Liver (tissue), 9 donors: ENCODE data around the gene RAB35. TPM values are rescaled to one million over a fixed set of nuclear protein-coding genes. Genes with fewer than 3 reads are reported as not detected.

Experiments used
- DNase-seq: peaks from one replicate; pipeline ENCODE4 v3.0.0-alpha.2; 2017; ENCODE audit warnings: low spot score
- H3K27ac ChIP-seq, 2 donors: one replicate each; pipeline ENCODE4 v1.7.0; 2013; ENCODE audit warnings: inconsistent platforms in 2 of 2, low read length in 2 of 2, control low read depth in 1 of 2, low read depth in 1 of 2, mild to moderate bottlenecking in 1 of 2
- H3K27me3 ChIP-seq, 4 donors: one replicate each; pipeline versions ENCODE4 v1.6.1 to v1.7.0; 2013; ENCODE audit warnings: low read length in 3 of 4, inconsistent platforms in 1 of 4, mild to moderate bottlenecking in 1 of 4, moderate library complexity in 1 of 4; ENCODE audit not compliant: control insufficient read depth in 4 of 4, insufficient read depth in 4 of 4
- H3K36me3 ChIP-seq, 4 donors: one replicate each; pipeline versions ENCODE4 v1.6.1 to v1.7.0; 2013; ENCODE audit warnings: low read length in 3 of 4, mild to moderate bottlenecking in 3 of 4, low read depth in 1 of 4, moderate library complexity in 1 of 4; ENCODE audit not compliant: control insufficient read depth in 4 of 4, insufficient read depth in 3 of 4
- H3K4me1 ChIP-seq, 4 donors: one replicate each; pipeline versions ENCODE4 v1.6.1 to v1.7.0; 2013; ENCODE audit warnings: low read length in 3 of 4, mild to moderate bottlenecking in 3 of 4, moderate library complexity in 1 of 4; ENCODE audit not compliant: control insufficient read depth in 4 of 4, insufficient read depth in 4 of 4
- H3K4me3 ChIP-seq, 3 donors: one replicate each; pipeline versions ENCODE4 v1.6.1 to v1.7.0; 2013; ENCODE audit warnings: low read length in 3 of 3, control low read depth in 1 of 3, low read depth in 1 of 3, mild to moderate bottlenecking in 1 of 3
- H3K9ac ChIP-seq, 2 donors: one replicate each; pipeline ENCODE4 v1.7.0; 2013; ENCODE audit warnings: low read length in 2 of 2, mild to moderate bottlenecking in 2 of 2, moderate library complexity in 2 of 2, control low read depth in 1 of 2, low read depth in 1 of 2
- H3K9me3 ChIP-seq, 4 donors: one replicate each; pipeline versions ENCODE4 v1.6.1 to v1.7.0; 2013; ENCODE audit warnings: low read length in 3 of 4; ENCODE audit not compliant: control insufficient read depth in 4 of 4
- ATF3 ChIP-seq: IDR thresholded peaks from 2 replicates; pipeline ENCODE4 v1.6.1; 2016; ENCODE audit warnings: antibody characterized with exemption
- CTCF ChIP-seq: fragments of 150-350 bp; IDR thresholded peaks from 2 replicates; pipeline ENCODE4 v1.5.1; 2017; ENCODE audit warnings: improper control_type of control experiment, low read depth, low read length; ENCODE audit not compliant: missing input control
- EGR1 ChIP-seq, 2 donors: IDR thresholded peaks; 2 replicates each; pipeline ENCODE4 v1.6.1; 2016 to 2018; ENCODE audit warnings: antibody characterized with exemption in 2 of 2, low read depth in 2 of 2
- GABPA ChIP-seq, 2 donors: IDR thresholded peaks in 1 of 2; conservative IDR thresholded peaks in 1 of 2; 2 replicates each; pipeline ENCODE4 v1.6.1; 2016; ENCODE audit warnings: antibody characterized with exemption in 2 of 2, mild to moderate bottlenecking in 1 of 2, moderate library complexity in 1 of 2
- HNF4A ChIP-seq, 2 donors: conservative IDR thresholded peaks; 2 replicates each; pipeline ENCODE4 v1.6.1; 2016; ENCODE audit warnings: antibody characterized with exemption in 2 of 2, mild to moderate bottlenecking in 2 of 2
- HNF4G ChIP-seq: IDR thresholded peaks from 2 replicates; pipeline ENCODE4 v1.6.1; 2016; ENCODE audit warnings: antibody characterized with exemption
- MAX ChIP-seq: IDR thresholded peaks from 2 replicates; pipeline ENCODE4 v1.6.1; 2016; ENCODE audit warnings: antibody characterized with exemption
- NR2F2 ChIP-seq: IDR thresholded peaks from 2 replicates; pipeline ENCODE4 v1.6.1; 2016; ENCODE audit warnings: antibody characterized with exemption
- REST ChIP-seq: IDR thresholded peaks from 2 replicates; pipeline ENCODE4 v1.6.1; 2016; ENCODE audit warnings: antibody characterized with exemption, mild to moderate bottlenecking
- RXRA ChIP-seq, 2 donors: IDR thresholded peaks; 2 replicates each; pipeline ENCODE4 v1.6.1; 2017 to 2018; ENCODE audit warnings: antibody characterized with exemption in 2 of 2, mild to moderate bottlenecking in 1 of 2
- SP1 ChIP-seq: IDR thresholded peaks from 2 replicates; pipeline ENCODE4 v1.6.1; 2018; ENCODE audit warnings: antibody characterized with exemption, mild to moderate bottlenecking
- TAF1 ChIP-seq: conservative IDR thresholded peaks from 2 replicates; pipeline ENCODE4 v1.6.1; 2016; ENCODE audit warnings: antibody characterized with exemption, mild to moderate bottlenecking
- YY1 ChIP-seq: IDR thresholded peaks from 2 replicates; pipeline ENCODE4 v1.6.1; 2016; ENCODE audit warnings: antibody characterized with exemption, mild to moderate bottlenecking
- ZBTB33 ChIP-seq: IDR thresholded peaks from 2 replicates; pipeline ENCODE4 v1.6.1; 2016; ENCODE audit warnings: antibody characterized with exemption
- WGBS: extraction: QIAGEN DNeasy Blood & Tissue Kit; methylation state at CpG from one replicate; pipeline ENCODE4 v1.1.7; 2013; 5-methylcytosine and 5-hydroxymethylcytosine counted together
- polyA plus RNA-seq, 2 donors: library from polyadenylated mRNA; stranded (reverse) in 1 of 2; unstranded in 1 of 2; fragments of 200-250 nt in 1 of 2; fragments of >200 nt in 1 of 2; fragmentation: Nextera tagmentation in 1 of 2; extraction: Ambion mirVana in 1 of 2; gene quantifications; one replicate each; pipeline versions ENCODE4 v1.2.1 to v1.2.3, GENCODE V29; 2013 to 2015
- total RNA-seq, 2 donors: library from RNA; depleted of rRNA; stranded (reverse); fragments of >200 nt; gene quantifications; one replicate each; pipeline ENCODE4 v1.2.3, GENCODE V29; 2014
- donor health status: healthy.
- donor health status: healthy.
- donor health status: healthy.
- donor health status: healthy.
- donor health status: healthy.

RAB35 gene
- total and polyA plus RNA-seq, 4 donors: 7.4 to 14.4 (median 10.2) TPM

- Histone ChIP-seq H3K9me3 (no peaks in the 10 kb centered on the region), H3K4me3 (no peak overlapping the region), H3K27ac (no peak overlapping the region), H3K36me3 (no peaks in the 10 kb centered on the region), H3K9ac (no peak overlapping the region), H3K4me1 (peaks cover 13 to 30% (median 26%) of the 10 kb centered on the region in 4 donors), H3K27me3 (no peaks in the 10 kb centered on the region)
- TF ChIP-seq CTCF (no peak), HNF4G (no peak), EGR1 (IDR thresholded peaks at IDR 0.05; ENCODE audit: low read depth in 2 of 2) (no peak), GABPA (IDR thresholded peaks at IDR 0.05 in 1 of 2, conservative IDR thresholded peaks at IDR 0.05 in 1 of 2) (no peak), YY1 (no peak), HNF4A (conservative IDR thresholded peaks at IDR 0.05) (no peak), REST (no peak), SP1 (no peak), TAF1 (no peak), ATF3 (no peak), NR2F2 (no peak), MAX (no peak), RXRA (IDR thresholded peaks at IDR 0.05) (no peak), ZBTB33 (no peak)
- 76% methylated on average over 9 of the region's 9 CpGs for WGBS
- DNase-seq: no peak
Observed at GRCh38 chr12:120119271-120119973, 2.9 kb upstream of the RAB35 start.
